ENCODE measurements around the gene LRCH4.
"Not testable (repeated sequence)": the region's sequence is repeated elsewhere in the genome, so short reads cannot be mapped to it uniquely, and the experiment has no call there.

The LRCH4 gene

DNA sequence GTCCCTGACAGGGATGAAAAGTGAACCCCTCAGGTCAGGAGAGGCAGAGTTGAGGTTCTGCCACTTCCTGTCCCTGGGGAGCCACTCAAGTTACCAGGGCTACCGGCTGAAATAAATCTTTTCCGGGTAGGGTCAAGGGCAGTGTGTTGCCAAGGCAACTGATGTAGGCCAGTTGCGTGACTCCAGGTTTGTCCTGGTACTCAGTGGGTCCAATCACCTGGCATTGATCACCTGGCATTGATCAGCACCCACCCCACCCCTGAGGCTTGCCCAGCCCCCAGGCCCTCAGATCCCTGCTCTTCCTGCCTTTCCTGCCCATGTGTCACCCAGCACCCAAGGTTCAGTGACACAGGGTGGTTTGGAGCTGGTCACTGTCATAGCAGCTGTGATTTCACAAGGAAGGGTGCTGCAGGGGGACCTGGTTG is 18.2 kb downstream of the LRCH4 start:
- no peak for DNase-seq (ENCODE audit: low read depth)

DNA sequence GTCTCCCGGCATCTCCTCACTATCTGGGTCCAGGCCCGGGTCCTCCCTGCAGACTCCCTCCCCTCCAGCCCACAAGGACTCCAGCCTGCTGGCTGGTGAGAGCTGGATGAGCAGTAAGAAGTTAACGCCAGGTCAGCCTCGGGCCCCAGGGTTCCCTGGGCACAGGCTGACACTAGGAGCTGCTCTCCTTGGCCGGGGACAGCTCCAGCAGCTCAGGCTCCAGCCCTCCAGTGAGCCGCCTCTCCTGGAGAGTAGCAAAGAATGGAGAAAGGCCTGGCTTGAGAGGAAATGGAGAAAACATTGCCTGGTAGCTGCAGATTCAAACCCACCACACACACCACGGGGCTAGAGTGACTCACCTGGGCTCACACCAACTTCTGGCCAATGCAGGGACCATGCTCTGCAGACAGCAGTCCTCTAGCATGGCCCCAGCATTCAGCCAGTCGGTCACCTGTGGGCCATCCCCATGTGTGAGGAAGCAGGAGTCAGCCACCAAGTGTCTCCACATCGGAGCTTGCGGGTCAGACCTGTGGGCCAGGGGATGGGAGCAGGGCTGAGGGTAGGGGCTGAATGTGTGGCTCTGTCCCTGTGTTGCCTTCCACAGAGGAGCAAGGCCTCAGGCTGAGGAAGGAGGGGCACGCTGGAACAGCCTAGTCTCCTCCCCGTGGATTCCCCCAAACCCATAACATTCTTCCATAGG is 18.7 kb downstream of the LRCH4 start:
- DNase-seq (ENCODE audit: low read depth), result no peak

DNA sequence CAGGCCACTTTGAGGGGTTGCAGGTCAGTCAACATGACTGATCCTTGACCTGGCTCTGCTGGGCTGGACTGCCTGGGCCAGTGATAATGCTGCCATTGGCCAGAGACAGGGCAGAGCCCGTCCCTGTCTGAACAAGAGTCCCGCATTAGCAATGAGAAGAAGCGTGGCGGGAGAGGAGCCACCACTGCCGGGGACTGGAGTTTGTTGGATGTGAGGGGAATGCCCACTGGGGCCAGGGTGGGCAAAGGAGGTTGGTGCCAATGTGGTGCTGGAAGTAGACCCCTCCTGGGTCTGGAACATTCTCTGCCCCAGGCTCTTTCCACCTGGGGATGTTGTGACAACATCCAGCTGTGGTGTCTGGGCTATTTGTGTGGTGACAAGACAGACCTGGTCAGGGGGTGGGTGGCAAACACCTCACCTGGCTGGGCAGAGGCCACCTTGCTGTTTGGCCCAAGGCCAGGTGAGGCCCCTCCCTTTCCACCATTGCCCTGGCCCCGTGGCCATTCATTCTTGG is 19.9 kb downstream of the LRCH4 start:
- no peak for DNase-seq (ENCODE audit: low read depth)

GRCh38 chr7:100565133-100565571 is 20.8 kb downstream of the LRCH4 start:
- no peak for DNase-seq (ENCODE audit: low read depth)

DNA sequence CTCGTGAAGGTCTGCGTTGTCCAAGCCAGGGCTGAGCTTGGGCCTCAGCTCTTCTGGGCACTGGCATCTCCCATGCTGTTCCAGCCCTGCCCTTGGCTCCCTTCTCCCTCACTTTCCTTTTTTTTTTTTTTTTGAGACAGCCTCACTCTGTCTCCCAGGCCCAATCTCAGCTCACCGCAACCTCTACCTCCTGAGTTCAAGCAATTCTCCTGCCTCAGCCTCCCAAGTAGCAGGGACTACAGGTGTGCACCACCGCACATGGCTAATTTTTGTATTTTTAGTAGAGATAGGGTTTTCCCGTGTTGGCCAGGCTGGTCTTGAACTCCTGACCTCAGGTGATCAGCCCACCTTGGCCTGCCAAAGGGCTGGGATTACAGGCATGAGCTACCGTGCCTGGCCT is 21.5 kb downstream of the LRCH4 start:
- DNase-seq (ENCODE audit: low read depth), result not testable (repeated sequence)

DNA sequence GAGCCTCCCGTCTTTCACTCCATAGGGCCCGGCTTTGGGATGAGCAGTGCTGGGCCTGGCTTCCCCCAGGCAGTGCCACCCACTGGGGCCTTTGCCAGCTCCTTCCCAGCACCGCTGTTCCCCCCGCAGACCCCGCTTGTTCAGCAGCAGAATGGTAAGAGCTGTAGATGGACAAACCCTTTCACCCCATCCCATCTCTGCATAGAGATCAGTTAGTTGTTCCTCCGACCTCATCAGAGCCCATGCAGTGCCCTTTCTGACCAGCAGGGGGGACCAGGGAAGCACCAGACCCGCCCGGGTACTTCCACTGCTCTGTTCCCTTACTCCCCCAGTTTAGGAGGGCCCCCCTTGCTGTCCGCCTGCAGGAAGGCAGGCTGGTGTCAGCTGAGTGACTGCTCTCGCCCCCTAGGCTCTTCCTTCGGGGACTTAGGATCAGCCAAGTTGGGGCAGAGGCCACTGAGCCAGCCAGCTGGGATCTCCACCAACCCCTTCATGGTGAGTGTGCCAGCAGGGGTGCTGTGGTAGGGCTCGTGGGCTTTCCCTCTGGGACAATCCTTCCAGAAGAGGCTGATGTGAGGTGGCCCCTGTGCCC is 22.0 kb downstream of the LRCH4 start:
- peak; percentile 89 for DNase-seq (ENCODE audit: low read depth)

DNA sequence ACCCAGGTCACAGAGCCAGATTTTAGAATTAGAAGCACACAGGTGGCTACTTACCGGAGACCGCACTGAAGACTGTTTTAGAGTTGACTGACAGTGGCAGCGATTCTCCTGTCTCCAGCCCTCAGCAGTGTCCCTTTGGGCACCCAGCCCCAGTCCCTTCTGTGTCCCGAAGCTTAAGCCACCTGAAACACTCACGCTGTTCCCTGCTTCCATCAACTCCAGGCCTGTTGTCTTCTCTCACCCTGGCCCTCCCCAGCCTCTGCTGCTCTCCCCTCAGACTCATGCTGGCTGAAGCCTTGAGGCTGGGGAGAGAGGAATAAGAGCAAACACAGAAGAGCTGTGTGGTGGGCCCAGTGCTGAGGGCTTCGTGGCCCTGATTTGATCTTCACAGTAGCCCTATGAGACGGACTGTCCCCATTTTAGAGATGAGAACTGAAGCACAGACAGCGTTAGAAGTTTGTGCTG is 22.8 kb downstream of the LRCH4 start:
- no peak for DNase-seq (ENCODE audit: low read depth)

DNA sequence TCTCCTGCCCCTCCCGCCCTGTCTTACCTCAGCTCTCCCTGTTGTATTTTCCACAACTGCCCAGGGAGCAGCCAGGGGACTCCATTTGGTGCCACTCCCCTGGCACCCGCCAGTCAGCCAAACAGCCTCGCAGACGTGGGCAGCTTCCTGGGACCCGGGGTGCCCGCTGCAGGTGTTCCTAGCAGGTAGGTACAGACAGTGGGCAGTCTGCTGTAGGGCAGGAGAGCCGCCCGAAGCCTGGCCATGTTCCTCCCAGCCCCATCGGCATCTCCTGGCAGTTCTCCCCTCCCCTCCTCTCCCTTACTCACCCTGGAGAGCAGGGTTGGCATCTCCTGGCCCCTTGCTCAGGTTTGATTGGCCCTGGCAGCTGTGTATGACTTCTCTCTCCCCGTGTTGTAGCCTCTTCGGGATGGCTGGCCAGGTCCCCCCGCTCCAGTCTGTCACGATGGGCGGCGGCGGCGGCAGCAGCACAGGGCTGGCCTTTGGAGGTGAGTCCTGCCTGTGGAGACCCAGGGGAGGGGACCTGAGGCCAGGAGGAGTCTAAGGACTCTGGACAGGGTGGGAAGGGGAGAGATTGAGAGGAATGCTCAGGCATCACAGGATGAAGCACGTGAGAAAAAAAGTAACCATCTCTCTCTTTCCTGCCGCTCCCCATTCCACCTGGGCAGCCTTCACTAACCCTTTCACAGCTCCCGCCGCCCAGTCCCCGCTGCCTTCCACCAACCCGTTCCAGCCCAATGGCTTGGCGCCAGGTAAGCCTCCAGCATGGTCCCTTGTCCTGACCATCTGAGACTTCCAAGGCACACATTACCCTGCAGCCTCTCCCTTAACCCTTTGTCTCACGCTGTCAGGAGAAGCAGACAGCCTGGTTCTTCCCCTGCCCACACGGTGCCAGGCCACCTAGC is 23.5 kb downstream of the LRCH4 start:
- DNase-seq (ENCODE audit: low read depth), result no peak

- no peak for DNase-seq (ENCODE audit: low read depth)
These were observed 24.3 kb downstream of the LRCH4 start for GRCh38 chr7:100561491-100562194.

DNA sequence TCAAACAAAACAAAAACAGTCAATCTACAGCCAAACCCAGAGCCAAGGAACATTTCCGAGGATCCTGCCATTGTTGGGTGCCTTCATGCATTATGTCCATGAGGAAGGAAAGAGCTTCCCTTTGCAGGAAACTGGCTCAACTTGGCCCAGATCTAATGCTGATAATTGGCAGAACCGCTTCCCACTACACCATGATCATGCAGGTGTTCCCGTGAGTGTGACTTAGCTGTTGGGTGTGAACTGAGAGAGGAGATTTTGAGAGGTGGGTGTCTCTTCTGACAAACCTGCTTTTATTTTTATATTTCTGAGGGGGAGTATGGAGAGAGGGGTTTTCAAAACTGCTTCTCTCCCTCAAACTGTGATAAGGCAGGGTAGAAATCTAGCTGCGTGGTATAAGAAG is 26.8 kb downstream of the LRCH4 start:
- DNase-seq (ENCODE audit: low read depth), result no peak

- no peak for DNase-seq (ENCODE audit: low read depth)
These were observed 29.4 kb downstream of the LRCH4 start for GRCh38 chr7:100556541-100556940.

- no peak for DNase-seq (ENCODE audit: low read depth)
These were observed 30.2 kb downstream of the LRCH4 start for GRCh38 chr7:100555701-100556100.

GRCh38 chr7:100553032-100553431 is 32.9 kb downstream of the LRCH4 start:
- no peak for DNase-seq (ENCODE audit: low read depth)

GRCh38 chr7:100552532-100552931 is 33.4 kb downstream of the LRCH4 start:
- DNase-seq (ENCODE audit: low read depth), result no peak

DNA sequence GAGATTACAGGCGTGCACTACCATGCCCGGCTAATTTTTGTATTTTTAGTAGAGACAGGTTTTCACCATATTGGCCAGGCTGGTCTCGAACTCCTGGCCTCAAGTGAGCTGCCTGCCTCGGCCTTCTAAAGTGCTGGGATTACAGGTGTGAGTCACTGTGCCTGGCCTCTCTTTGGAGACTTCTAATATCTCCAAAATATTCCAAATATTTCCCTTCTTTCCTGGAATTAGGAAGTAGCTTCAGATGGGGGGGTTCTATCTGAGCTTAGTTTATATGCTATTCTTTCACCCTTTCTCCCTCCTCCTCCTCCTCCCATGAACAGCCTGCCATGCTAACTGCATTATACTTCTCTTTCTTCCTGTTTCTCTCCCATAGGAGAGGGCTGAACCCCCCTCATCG is 37.5 kb downstream of the LRCH4 start:
- not testable (repeated sequence) for DNase-seq (ENCODE audit: low read depth)

GRCh38 chr7:100547872-100548271 is 38.1 kb downstream of the LRCH4 start:
- no peak for DNase-seq (ENCODE audit: low read depth)

DNA sequence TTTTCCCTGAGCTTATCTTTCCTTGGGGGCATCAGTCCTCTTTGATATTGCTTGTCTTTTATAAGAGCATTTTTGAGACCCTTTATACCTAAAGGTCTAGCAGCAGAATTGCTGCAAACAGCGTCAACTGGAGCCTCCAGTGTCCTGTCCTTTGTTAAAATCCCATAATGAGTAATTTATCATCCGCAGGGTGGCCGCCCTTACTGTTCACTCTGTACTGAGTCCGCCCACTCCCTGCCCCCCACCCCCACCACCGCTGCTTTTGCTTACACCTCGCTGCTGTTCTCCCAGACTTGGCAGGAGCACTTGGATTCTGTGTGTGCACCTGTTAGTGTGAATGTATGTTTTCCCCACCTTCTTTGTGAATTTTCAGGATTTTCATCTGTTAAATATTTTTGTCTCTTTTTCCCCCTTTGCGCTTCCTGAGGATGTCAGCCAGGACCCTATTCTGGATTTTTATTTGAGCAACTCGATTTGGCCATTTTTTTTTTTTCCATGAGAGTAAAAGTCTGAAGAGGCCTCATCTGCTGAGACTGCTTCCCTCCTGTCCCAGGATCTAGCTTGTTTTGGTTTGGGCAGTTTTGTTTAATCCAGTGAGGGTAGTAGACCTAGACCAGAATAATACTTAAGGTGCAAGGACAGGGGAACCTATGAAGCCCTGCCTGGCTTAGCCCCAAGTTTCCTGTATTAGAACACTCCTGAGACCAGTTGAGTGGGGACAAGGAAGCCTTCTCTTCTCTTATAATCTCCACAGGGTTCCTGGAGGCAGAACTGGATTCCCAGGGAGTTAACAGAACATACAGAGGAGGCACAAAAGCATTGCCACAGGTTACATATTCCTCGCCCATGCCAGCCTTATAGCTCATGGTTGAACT is 38.8 kb downstream of the LRCH4 start:
- no peak for DNase-seq (ENCODE audit: low read depth)

GRCh38 chr7:100546129-100546925 is 39.6 kb downstream of the LRCH4 start:
- no peak for DNase-seq (ENCODE audit: low read depth)

DNA sequence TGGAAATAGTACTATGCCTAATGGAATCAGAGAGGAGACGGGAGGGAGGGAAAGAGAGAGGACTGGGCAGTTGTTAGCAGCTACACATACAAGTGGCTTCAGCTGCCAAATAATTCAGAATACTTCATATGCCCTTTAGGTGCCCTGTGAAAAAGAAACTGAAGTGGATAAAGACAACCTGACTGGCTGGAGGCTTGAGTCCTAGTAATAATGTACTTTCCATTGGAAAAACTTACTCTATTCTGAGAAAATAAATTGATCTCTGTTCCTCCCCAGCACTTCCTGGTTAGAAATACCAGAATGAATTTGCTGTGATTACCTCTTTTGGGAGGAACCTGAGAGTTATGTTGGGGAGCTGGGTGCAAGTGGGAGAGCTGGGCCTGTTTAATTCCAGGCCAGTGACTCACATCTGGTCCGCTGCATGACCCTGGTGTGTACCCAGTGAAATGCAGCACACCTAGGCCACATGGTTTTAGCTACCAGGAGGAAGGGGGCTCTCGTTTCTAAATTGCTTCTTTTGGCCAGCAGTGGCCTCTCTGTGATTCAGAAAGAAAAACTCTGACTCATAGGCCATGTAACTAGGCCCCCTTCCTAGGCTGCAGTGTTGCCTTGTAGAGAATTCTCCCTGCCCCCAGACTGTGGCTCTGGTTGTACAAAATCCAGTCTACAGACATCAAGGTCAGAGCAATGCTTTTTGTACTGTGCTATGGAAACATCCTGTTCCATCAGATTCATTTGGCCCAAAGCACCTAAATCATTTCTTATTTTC is 40.4 kb downstream of the LRCH4 start:
- no peak for DNase-seq (ENCODE audit: low read depth)
